ENCODE results near the gene TMEM200A. TPM values are rescaled to one million over a fixed set of nuclear protein-coding genes. Genes with fewer than 3 reads are reported as not detected.
A peak's percentile ranks its signal among the peaks of the same experiment; 100 is the strongest.

The TMEM200A gene
- total RNA-seq, 1 donor from 2014 or later = 12.8 TPM

- Histone ChIP-seq H3K36me3 (no peaks in the 10 kb centered on the region), H3K79me2 (ENCODE audit: low read depth) (no peaks in the 10 kb centered on the region), H2AFZ (replicated peaks) (no peak overlapping the region), H3K4me2 (no peak overlapping the region), H3K4me3 (no peak overlapping the region), H3K27me3 (peaks cover 7% of the 10 kb centered on the region), H3K9ac (no peak overlapping the region), H3F3A (ENCODE audit: low read depth) (no peaks in the 10 kb centered on the region), H3K9me3 (ENCODE audit: low read depth) (no peaks in the 10 kb centered on the region), H3K27ac (no peak overlapping the region), H4K20me1 (ENCODE audit: low read depth) (no peaks in the 10 kb centered on the region), H3K4me1 (no peaks in the 10 kb centered on the region)
- no peak for DNase-seq (ENCODE audit: low spot score)
- Mint-ChIP-seq H3K9me3 (no peaks in the 10 kb centered on the region), H3K27ac (no peak overlapping the region), H3K4me1 (peaks cover under 1% of the 10 kb centered on the region), H3K36me3 (no peaks in the 10 kb centered on the region), H3K27me3 (ENCODE audit: insufficient read depth, low read depth) (peaks cover 5% of the 10 kb centered on the region), H3K4me3 (no peak overlapping the region)
- TF ChIP-seq EZH2phosphoT487 (IDR thresholded peaks at IDR 0.05) (no peak), EZH2 (IDR thresholded peaks at IDR 0.05) (no peak), CTCF (IDR thresholded peaks at IDR 0.05) (no peak)
Measured at GRCh38 chr6:130359736-130360135, 6.1 kb upstream of the TMEM200A start.

- Histone ChIP-seq H3K4me1 (no peaks in the 10 kb centered on the region), H3K4me3 (no peak overlapping the region), H3F3A (ENCODE audit: low read depth) (peaks cover 3% of the 10 kb centered on the region), H3K36me3 (no peaks in the 10 kb centered on the region), H3K79me2 (ENCODE audit: low read depth) (peaks cover under 1% of the 10 kb centered on the region), H3K9me3 (ENCODE audit: low read depth) (no peaks in the 10 kb centered on the region), H2AFZ (replicated peaks) (no peak overlapping the region), H3K27ac (no peak overlapping the region), H4K20me1 (ENCODE audit: low read depth) (no peaks in the 10 kb centered on the region), H3K4me2 (no peak overlapping the region), H3K9ac (no peak overlapping the region), H3K27me3 (peaks cover 16% of the 10 kb centered on the region)
- no peaks in the 10 kb centered on the region for H3K9me3 Mint-ChIP-seq
- H3K36me3 Mint-ChIP-seq = no peaks in the 10 kb centered on the region
- no peak overlapping the region for H3K4me3 Mint-ChIP-seq
- peaks cover 12% of the 10 kb centered on the region for H3K27me3 Mint-ChIP-seq (ENCODE audit: insufficient read depth, low read depth)
- no peak overlapping the region for H3K27ac Mint-ChIP-seq
- TF ChIP-seq EZH2phosphoT487 (IDR thresholded peaks at IDR 0.05) (no peak), CTCF (IDR thresholded peaks at IDR 0.05) (no peak), EZH2 (IDR thresholded peaks at IDR 0.05) (no peak)
- H3K4me1 Mint-ChIP-seq = peaks cover 10% of the 10 kb centered on the region
- peak; percentile 63 for DNase-seq (ENCODE audit: low spot score)
Measured at GRCh38 chr6:130362128-130362527, 3.7 kb upstream of the TMEM200A start.

GRCh38 chr6:130364224-130364780 lies 1.5 kb upstream of the TMEM200A start:
- Histone ChIP-seq H3K36me3 (no peaks in the 10 kb centered on the region), H3K9me3 (ENCODE audit: low read depth) (no peaks in the 10 kb centered on the region), H3K79me2 (ENCODE audit: low read depth) (peaks cover 5% of the 10 kb centered on the region), H4K20me1 (ENCODE audit: low read depth) (no peaks in the 10 kb centered on the region), H3K27ac (no peak overlapping the region), H2AFZ (replicated peaks) (no peak overlapping the region), H3K4me1 (no peaks in the 10 kb centered on the region), H3F3A (ENCODE audit: low read depth) (peaks cover 3% of the 10 kb centered on the region), H3K27me3 (peaks cover 23% of the 10 kb centered on the region), H3K4me3 (no peak overlapping the region), H3K9ac (no peak overlapping the region), H3K4me2 (no peak overlapping the region)
- TF ChIP-seq EZH2 (IDR thresholded peaks at IDR 0.05) = no peak
- TF ChIP-seq CTCF (IDR thresholded peaks at IDR 0.05) = no peak
- no peak for TF ChIP-seq EZH2phosphoT487 (IDR thresholded peaks at IDR 0.05)
- Mint-ChIP-seq H3K9me3 (no peaks in the 10 kb centered on the region), H3K27ac (no peak overlapping the region), H3K27me3 (ENCODE audit: insufficient read depth, low read depth) (peaks cover 13% of the 10 kb centered on the region), H3K36me3 (no peaks in the 10 kb centered on the region), H3K4me3 (peak overlapping the region; percentile 89), H3K4me1 (peaks cover 13% of the 10 kb centered on the region)
- DNase-seq (ENCODE audit: low spot score) = no peak
